GM12878 (cell line): ENCODE data around the gene PPM1A. TPM values are rescaled to one million over a fixed set of nuclear protein-coding genes. Genes with fewer than 3 reads are reported as not detected.

Experiments
- BCLAF1 ChIP-seq: fragments of 450-650 bp; IDR thresholded peaks from 2 replicates; pipeline ENCODE4 v1.6.1; 2017; ENCODE audit warnings: antibody characterized with exemption, mild to moderate bottlenecking, moderate library complexity
- CHD1 ChIP-seq: IDR thresholded peaks from 2 replicates; pipeline ENCODE4 v1.6.1; 2012; ENCODE audit warnings: low read depth, low read length, improper control_type of control experiment
- CHD2 ChIP-seq: IDR thresholded peaks from 2 replicates; pipeline ENCODE4 v1.6.1; 2011; ENCODE audit warnings: low read depth, low read length, improper control_type of control experiment, borderline replicate concordance
- HDAC2 ChIP-seq: fragments of 200-600 bp; sonication (generic); IDR thresholded peaks from 2 replicates; pipeline ENCODE4 v1.6.1; 2017
- NFXL1 ChIP-seq: fragments of 450-650 bp; IDR thresholded peaks from 2 replicates; pipeline ENCODE4 v1.6.1; 2017; ENCODE audit warnings: antibody characterized with exemption, mild to moderate bottlenecking, borderline replicate concordance
- NFYA ChIP-seq: IDR thresholded peaks from 2 replicates; pipeline ENCODE4 v1.6.1; 2011; ENCODE audit warnings: low read depth, mild to moderate bottlenecking, low read length, improper control_type of control experiment, borderline replicate concordance
- NR2C1 ChIP-seq: fragments of 450-650 bp; IDR thresholded peaks from 2 replicates; pipeline ENCODE4 v1.6.1; 2017; ENCODE audit warnings: antibody characterized with exemption, mild to moderate bottlenecking, moderate library complexity
- NRF1 ChIP-seq: conservative IDR thresholded peaks from 2 replicates; pipeline ENCODE4 v1.6.1; 2011; ENCODE audit warnings: mild to moderate bottlenecking, low read depth, low read length, improper control_type of control experiment
- POLR2AphosphoS5 ChIP-seq: IDR thresholded peaks from 2 replicates; pipeline ENCODE4 v1.6.1; 2011; ENCODE audit warnings: mild to moderate bottlenecking, low read length, inconsistent platforms
- RUNX3 ChIP-seq: IDR thresholded peaks from 2 replicates; pipeline ENCODE4 v1.6.1; 2012; ENCODE audit warnings: low read length, inconsistent platforms
- TAF1 ChIP-seq: IDR thresholded peaks from 2 replicates; pipeline ENCODE4 v1.6.1; 2011; ENCODE audit warnings: mild to moderate bottlenecking, low read depth, low read length, borderline replicate concordance
- YY1 ChIP-seq: IDR thresholded peaks from 2 replicates; pipeline ENCODE4 v1.6.1; 2011; ENCODE audit warnings: low read depth, mild to moderate bottlenecking, low read length
- ZNF24 ChIP-seq: fragments of 450-650 bp; IDR thresholded peaks from 2 replicates; pipeline ENCODE4 v1.6.1; 2017; ENCODE audit warnings: antibody characterized with exemption, mild to moderate bottlenecking
- ZNF274 ChIP-seq: IDR thresholded peaks from one replicate; pipeline ENCODE4 v1.8.0; 2011; ENCODE audit not compliant: insufficient read length, insufficient read depth
- ZNF622 ChIP-seq: fragments of 450-650 bp; IDR thresholded peaks from 2 replicates; pipeline ENCODE4 v1.6.1; 2017; ENCODE audit warnings: mild to moderate bottlenecking, inconsistent platforms
- polyA plus RNA-seq, 11 experiments: library from polyadenylated mRNA; depleted of rRNA in 4 of 11; unstranded in 6 of 11; stranded (reverse) in 5 of 11; fragments of >200 nt; fragmentation: Nextera tagmentation in 4 of 11; fragmentation: Illumina TruSeq in 1 of 11; extraction: Ambion mirVana in 4 of 11; extraction: Trizol in 1 of 11; gene quantifications; 1 replicate in 1 of 11; 2 replicates in 10 of 11; pipeline versions ENCODE4 v1.2.1 to v1.2.3, GENCODE V29; 2011 to 2016; ENCODE audit warnings: inconsistent platforms in 2 of 11, missing spikeins in 2 of 11, low read depth in 1 of 11
- total RNA-seq, 4 experiments: library from RNA; depleted of rRNA in 3 of 4; stranded (reverse); fragments of >200 nt in 3 of 4; fragmentation: Illumina TruSeq in 1 of 4; extraction: Trizol in 1 of 4; gene quantifications; 2 replicates each; pipeline versions ENCODE4 v1.2.1 to v1.2.3, GENCODE V29; 2013 to 2021
- TF ChIP-seq, protein P1 (sequence below): fragments of 450-650 bp; IDR thresholded peaks from 2 replicates; pipeline ENCODE4 v1.6.1; 2017; ENCODE audit warnings: mild to moderate bottlenecking, moderate library complexity
- TF ChIP-seq, protein P2 (sequence below): fragments of 450-650 bp; conservative IDR thresholded peaks from 2 replicates; pipeline ENCODE4 v1.6.1; 2017; ENCODE audit warnings: mild to moderate bottlenecking, moderate library complexity
- TF ChIP-seq, protein P3 (sequence below): fragments of 450-650 bp; formaldehyde crosslinking; IDR thresholded peaks from 2 replicates; pipeline ENCODE4 v1.4.0; 2020; ENCODE audit warnings: mild to moderate bottlenecking, moderate library complexity

The PPM1A gene
- total and polyA plus RNA-seq, 10 of the 15 experiments (the other 5 are each of a cell fraction or from before 2014, with no cell fraction given): 16.8 to 124 (median 47.0) TPM

DNA sequence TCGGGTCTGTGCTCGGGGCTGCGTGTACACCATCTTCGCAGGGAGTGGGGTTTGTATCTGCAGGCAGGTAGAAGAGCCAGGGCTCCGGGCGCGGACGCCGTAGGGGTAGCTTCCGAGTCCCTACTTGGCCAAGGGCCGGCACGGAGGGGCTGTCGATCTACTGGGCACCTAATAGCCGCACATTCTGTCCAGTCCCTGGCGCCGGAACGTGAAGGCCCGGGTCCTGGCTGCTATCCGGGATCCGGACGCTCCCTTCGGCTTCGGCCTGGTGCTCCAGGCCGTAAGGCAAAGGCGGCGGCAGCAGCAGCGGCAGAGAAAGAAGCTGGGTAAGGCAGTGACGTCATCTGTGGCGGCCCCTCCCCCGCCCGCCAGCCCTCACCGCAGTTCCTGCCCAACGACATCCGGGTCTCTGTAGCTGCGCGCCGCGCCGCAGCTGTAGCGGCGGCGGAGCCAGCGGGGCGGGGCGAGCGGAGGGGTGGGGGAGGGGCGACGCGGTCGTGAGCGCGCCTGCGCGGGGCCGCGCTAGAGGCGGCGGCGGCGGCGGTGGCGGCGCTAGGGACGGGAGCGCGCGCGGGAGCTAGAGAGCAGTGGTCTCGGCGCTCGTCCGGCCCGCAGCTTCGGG lies at the start of gene PPM1A (continued):
- peak; percentile 18; the same call in 1 of the 2 replicates for TF ChIP-seq NRF1
- TF ChIP-seq ZNF24: no peak
- no peak for TF ChIP-seq NR2C1
- TF ChIP-seq, protein P1, sequence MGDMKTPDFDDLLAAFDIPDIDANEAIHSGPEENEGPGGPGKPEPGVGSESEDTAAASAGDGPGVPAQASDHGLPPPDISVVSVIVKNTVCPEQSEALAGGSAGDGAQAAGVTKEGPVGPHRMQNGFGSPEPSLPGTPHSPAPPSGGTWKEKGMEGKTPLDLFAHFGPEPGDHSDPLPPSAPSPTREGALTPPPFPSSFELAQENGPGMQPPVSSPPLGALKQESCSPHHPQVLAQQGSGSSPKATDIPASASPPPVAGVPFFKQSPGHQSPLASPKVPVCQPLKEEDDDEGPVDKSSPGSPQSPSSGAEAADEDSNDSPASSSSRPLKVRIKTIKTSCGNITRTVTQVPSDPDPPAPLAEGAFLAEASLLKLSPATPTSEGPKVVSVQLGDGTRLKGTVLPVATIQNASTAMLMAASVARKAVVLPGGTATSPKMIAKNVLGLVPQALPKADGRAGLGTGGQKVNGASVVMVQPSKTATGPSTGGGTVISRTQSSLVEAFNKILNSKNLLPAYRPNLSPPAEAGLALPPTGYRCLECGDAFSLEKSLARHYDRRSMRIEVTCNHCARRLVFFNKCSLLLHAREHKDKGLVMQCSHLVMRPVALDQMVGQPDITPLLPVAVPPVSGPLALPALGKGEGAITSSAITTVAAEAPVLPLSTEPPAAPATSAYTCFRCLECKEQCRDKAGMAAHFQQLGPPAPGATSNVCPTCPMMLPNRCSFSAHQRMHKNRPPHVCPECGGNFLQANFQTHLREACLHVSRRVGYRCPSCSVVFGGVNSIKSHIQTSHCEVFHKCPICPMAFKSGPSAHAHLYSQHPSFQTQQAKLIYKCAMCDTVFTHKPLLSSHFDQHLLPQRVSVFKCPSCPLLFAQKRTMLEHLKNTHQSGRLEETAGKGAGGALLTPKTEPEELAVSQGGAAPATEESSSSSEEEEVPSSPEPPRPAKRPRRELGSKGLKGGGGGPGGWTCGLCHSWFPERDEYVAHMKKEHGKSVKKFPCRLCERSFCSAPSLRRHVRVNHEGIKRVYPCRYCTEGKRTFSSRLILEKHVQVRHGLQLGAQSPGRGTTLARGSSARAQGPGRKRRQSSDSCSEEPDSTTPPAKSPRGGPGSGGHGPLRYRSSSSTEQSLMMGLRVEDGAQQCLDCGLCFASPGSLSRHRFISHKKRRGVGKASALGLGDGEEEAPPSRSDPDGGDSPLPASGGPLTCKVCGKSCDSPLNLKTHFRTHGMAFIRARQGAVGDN: peak; percentile 93
- TF ChIP-seq CHD1: peak; percentile 87; the same call in 1 of the 2 replicates
- peak; percentile 90 for TF ChIP-seq RUNX3
- peak; percentile 93 for TF ChIP-seq CHD2
- TF ChIP-seq TAF1: peak; percentile 58; the same call in 1 of the 2 replicates
- TF ChIP-seq BCLAF1: no peak
- TF ChIP-seq NFYA: no peak
- no peak for TF ChIP-seq ZNF622
- no peak for TF ChIP-seq NFXL1
- TF ChIP-seq, protein P2, sequence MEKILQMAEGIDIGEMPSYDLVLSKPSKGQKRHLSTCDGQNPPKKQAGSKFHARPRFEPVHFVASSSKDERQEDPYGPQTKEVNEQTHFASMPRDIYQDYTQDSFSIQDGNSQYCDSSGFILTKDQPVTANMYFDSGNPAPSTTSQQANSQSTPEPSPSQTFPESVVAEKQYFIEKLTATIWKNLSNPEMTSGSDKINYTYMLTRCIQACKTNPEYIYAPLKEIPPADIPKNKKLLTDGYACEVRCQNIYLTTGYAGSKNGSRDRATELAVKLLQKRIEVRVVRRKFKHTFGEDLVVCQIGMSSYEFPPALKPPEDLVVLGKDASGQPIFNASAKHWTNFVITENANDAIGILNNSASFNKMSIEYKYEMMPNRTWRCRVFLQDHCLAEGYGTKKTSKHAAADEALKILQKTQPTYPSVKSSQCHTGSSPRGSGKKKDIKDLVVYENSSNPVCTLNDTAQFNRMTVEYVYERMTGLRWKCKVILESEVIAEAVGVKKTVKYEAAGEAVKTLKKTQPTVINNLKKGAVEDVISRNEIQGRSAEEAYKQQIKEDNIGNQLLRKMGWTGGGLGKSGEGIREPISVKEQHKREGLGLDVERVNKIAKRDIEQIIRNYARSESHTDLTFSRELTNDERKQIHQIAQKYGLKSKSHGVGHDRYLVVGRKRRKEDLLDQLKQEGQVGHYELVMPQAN: 0 out of 2 replicates have a peak, but pooled peaks have one; percentile 12
- TF ChIP-seq ZNF274: no peak
- no peak for TF ChIP-seq HDAC2
- 0 out of 2 replicates have a peak, but pooled peaks have one; percentile 39 for TF ChIP-seq YY1
- peak; percentile 91 for TF ChIP-seq POLR2AphosphoS5
- TF ChIP-seq, protein P3, sequence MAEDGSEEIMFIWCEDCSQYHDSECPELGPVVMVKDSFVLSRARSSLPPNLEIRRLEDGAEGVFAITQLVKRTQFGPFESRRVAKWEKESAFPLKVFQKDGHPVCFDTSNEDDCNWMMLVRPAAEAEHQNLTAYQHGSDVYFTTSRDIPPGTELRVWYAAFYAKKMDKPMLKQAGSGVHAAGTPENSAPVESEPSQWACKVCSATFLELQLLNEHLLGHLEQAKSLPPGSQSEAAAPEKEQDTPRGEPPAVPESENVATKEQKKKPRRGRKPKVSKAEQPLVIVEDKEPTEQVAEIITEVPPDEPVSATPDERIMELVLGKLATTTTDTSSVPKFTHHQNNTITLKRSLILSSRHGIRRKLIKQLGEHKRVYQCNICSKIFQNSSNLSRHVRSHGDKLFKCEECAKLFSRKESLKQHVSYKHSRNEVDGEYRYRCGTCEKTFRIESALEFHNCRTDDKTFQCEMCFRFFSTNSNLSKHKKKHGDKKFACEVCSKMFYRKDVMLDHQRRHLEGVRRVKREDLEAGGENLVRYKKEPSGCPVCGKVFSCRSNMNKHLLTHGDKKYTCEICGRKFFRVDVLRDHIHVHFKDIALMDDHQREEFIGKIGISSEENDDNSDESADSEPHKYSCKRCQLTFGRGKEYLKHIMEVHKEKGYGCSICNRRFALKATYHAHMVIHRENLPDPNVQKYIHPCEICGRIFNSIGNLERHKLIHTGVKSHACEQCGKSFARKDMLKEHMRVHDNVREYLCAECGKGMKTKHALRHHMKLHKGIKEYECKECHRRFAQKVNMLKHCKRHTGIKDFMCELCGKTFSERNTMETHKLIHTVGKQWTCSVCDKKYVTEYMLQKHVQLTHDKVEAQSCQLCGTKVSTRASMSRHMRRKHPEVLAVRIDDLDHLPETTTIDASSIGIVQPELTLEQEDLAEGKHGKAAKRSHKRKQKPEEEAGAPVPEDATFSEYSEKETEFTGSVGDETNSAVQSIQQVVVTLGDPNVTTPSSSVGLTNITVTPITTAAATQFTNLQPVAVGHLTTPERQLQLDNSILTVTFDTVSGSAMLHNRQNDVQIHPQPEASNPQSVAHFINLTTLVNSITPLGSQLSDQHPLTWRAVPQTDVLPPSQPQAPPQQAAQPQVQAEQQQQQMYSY (CRISPR knock-in tag): peak; percentile 74; the same call in 1 of the 2 replicates
